HG03175 (cell line): Measurements from ENCODE around the gene CDPF1.
A peak's percentile ranks its signal among the peaks of the same experiment; 100 is the strongest.

ENCODE experiments used
- ATAC-seq: cut with Tn5 transposase; IDR thresholded peaks from one replicate; pipeline ENCODE4 v1.9.1; 2021; ENCODE audit warnings: mild to moderate bottlenecking, moderate library complexity; ENCODE audit not compliant: unreplicated experiment

Gene CDPF1

DNA sequence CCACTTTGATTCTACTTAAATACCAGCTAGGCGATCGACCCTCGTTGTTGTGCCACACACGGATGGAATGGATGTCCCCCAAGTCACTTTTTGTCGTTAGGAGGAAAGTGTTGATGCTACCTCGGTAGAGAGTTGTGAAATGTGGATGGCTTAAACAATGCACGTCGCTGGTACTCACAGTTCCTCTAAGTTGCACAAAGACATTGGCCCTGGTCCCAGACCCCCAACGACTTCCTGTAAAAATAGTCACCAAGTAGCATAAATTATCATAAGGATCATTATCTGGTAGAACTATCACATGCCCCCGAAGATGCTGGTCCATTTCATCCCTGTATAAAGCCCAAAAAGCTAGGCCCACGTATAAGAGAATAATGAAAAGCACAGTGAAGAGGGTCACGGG, 9.3 kb upstream of the CDPF1 start:
- no peak for ATAC-seq

DNA sequence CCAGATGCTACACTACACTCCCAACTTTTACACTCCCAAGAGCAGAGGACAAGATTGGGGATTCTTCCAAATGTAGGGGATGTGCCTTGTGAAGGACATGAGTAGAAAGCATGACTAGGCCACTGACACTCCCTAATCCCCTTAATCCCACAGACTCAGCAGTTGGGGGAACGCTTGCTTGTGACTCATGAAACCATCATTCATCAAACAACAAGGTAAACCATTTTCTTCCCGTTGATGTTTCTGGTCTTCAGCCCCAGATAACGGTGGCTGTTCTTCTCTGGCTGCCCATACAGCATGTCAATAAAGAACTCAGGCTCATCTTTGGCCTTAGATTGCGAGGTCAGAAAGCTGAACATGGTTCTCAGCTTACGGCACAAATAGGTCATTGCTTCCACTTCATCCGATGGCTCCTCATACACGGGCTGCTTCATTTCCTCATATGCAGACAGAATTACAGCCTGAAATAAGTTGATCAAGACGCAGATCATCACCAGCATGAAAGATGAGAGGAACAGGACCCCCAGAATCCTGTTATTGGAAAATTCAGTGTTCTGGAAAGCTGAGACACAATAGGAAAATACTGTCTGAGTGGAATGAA, 6.4 kb upstream of the CDPF1 start:
- no peak for ATAC-seq

DNA sequence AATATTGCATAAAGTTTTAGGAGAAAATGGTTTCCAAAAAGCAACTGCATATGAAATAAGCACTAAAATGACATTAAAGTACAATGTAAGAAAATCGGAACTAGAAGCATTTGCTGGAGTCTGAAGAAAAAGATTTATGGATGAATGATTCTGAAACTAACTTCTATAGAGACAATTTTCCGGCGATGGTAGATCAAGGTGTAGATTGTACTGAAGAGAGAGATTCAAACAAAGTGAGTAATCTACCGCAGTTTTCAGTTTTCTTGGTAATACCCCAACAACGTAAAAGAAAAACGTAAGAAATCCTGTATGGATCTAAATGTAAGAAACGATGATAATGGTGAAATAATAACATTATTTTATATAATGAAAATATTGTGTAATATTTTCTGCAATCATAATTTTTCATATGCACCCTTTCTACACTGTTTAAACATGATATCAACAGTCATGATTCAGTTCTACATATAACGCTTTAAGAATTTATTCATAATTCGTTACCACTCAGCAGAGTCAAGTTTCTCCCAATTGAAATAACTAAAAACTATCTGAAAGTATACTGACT, 1.8 kb upstream of the CDPF1 start:
- ATAC-seq, result no peak

DNA sequence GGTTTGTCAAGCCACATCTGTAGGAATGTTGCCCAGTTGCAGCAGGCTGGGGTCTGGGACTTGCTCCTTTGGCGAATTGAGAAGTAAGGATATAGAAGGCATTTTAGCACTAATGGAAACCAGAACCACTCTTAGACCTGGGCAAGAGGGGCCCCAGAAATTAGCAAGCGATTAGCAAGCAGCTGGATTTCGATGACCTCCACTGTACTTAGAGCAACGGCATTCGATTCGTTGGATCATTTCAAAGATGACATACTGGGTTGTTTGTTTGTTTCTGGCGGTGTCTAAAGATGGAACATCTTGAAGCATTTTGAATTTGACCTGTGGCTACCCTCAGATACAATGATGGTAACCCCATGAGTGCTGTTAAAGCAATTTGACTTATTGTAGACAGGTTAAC, 1.2 kb upstream of the CDPF1 start:
- no peak for ATAC-seq

GRCh38 chr22:46250783-46251125, 661 bp upstream of the CDPF1 start:
- ATAC-seq, result peak; percentile 11

DNA sequence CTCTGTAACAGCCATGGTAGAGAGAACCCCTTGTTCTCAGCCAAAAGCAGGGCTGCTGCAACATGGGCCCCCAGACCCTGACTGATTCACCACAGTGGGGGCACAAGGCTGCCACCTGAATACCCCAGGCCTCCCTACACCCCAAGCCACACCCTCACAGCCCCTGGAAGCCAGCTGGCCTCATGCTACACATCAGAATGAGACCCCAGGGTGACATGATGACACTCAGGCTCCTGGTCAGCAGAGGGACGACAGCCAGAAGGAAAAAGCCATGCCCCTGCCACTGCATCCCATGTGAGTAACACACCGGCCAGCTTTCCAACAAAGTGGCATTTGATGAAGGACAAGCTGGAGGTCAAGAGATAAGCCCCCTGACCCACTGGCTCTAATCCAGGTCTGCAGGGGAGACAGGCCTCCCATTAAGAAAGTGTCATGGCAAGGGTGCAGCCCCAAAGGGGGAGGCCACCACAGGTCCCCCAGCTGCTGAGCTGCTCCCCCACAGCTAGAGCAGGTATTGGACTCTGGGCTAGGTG, 2.6 kb downstream of the CDPF1 start:
- no peak for ATAC-seq

- no peak for ATAC-seq
Observed at GRCh38 chr22:46246178-46246577, 3.9 kb downstream of the CDPF1 start.

DNA sequence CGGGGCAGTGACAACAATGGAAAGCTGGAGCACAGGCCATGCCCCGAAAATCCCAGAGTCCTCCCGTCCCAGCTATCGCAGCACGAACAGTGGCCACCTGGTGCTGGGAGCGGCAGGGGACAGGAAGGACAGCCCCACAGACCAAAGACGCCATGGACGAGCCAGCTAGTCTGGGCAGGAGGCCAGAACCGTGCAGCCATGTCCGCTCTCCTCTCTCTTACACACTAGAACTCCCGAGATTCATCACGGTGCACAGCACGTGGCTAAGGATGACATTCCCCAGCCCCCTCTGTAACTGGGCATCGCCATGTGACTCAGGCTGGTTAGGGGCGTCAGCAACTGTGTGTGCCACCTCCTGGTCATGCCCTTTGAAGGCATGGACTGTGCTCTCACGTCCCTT, 4.6 kb downstream of the CDPF1 start:
- ATAC-seq, result no peak

- ATAC-seq, result no peak
Observed at GRCh38 chr22:46244771-46245170, 5.3 kb downstream of the CDPF1 start.

DNA sequence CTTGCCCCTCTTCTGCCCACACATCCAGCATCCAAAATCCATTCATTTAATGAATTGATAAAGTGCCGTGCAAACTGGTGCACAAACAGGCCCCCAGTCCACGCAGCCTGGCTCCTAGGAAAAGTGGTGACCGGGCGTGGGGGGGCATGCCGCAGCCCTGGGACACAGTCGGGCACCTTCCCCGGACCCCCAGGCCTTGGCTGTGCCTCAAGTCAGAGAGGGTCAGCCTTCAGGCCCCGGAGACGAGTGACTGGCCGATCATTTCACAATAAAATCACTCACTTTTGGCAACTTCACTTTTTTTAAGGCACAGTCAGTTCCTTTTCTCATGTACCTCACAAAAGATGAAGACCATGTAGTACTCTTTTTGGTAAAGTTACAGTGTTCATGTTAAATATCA, 8.0 kb downstream of the CDPF1 start:
- no peak for ATAC-seq

- ATAC-seq, result no peak
Observed at GRCh38 chr22:46241396-46242007, 8.6 kb downstream of the CDPF1 start.

GRCh38 chr22:46240907-46241306, 9.2 kb downstream of the CDPF1 start:
- no peak for ATAC-seq

- ATAC-seq, result no peak
Observed at GRCh38 chr22:46240506-46240905, 9.6 kb downstream of the CDPF1 start.

- no peak for ATAC-seq
Observed at GRCh38 chr22:46240073-46240472, 10.0 kb downstream of the CDPF1 start.

- ATAC-seq, result no peak
Observed at GRCh38 chr22:46239261-46240048, 10.6 kb downstream of the CDPF1 start.

DNA sequence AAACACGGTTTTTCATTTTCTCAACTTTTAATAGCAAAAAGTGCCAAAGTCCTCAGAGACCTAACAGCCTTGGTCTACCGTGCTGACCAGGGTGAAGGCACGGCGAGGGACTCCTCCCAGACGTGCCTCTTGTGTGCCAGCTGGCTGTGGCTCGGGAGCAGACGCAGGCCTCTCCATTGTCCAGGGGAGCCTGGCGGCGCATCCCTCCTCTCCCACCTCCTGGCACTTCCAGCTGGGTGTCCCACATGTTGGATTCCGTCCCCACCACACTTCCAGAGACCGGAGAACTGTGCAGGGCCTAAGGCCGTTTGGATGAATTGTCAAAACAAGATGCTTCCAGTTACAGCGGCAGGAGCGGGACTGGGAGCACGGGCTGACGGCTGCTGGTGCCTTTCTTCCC, 11.6 kb downstream of the CDPF1 start:
- no peak for ATAC-seq

DNA sequence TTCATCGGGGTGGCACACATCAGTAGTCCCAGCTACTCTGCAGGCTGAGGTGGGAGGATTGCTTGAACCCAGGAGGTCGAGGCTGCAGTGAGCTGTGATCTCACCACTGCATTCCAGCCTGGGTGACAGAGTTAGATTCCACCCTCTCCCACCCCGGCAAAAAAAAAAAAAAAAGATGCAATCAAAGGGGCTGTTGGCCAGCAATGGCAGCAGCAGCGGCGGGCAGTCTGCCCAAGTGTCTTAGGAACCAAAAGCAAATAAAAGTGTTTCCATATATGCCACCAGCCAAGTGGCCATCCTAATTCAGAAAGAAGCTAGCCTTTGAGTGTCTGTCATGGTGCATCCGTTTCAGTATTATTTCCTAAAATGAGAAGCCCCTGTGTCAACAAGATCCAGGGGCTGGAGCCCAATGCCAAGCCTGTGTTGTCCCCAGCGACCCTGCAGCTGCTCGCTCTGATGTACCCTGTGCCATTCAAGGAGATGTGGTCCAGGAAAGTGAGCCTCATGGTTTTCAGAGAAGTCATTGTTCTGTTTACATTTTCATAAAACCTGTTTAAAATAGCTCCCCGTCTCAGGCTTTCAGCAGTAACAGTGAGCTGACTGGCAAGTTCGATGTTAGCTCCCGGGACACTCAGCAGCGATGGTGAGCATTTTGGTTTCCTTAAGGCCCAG, 12.5 kb downstream of the CDPF1 start:
- ATAC-seq, result no peak

DNA sequence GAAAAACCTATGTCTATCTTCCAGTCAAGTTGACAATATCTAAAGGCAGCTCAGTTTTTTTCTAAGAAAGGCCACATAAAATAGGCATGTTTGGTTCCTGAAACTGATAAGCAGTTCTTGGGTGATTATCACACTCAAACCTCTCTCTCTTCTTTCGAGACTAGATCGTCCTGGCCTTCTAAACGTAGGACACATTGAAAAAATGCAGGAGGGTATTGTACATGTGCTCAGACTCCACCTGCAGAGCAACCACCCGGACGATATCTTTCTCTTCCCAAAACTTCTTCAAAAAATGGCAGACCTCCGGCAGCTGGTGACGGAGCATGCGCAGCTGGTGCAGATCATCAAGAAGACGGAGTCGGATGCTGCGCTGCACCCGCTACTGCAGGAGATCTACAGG, 15.1 kb downstream of the CDPF1 start:
- ATAC-seq, result no peak

DNA sequence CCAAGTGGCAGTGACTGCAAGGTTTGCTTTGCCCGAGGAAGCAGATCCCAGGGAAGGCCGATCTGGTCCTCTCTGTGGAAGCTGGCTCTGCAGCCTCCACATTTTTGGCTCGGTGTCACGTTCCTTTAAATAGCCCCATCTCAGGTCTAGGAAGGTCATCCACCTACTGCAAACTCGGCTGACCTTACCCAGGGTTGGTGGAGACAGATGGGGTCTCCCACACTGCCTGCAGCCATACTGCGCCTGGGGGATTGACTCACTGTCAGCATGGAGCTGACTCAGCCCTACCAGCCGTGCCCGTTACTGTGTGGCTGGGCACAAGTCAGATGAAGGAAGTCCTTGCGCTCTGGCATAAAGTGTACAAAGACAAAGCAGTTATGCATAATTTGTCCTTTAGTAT, 16.9 kb downstream of the CDPF1 start:
- no peak for ATAC-seq

DNA sequence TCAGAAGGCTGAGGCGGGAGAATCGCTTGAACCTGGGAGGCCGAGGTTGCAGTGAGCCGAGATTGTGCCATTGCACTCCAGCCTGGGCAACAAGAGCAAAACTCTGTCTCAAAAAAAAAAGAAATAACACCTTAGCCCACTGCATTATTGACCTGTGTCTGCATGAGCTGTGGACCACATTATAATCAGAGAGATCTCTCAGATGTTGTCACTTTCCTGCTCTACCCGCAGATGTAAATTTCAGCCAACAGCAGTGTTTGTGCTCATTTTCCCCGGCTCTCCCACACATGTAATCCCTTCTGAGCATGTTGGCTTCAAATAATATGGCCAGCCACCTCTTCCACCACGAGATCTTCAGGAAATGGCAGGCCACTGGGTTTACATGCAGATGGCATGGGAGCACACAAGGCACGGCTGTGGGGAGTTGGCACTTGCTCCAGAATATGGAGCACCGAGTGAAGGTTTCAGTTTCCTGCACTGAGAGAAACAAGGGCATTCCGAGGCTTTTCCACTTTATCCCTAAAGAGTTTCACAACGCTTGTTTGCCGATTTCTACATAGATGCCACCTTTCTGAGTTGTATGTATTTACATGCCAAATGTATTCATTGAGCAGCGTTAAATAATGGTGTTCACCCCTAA, 19.7 kb downstream of the CDPF1 start:
- ATAC-seq, result no peak

DNA sequence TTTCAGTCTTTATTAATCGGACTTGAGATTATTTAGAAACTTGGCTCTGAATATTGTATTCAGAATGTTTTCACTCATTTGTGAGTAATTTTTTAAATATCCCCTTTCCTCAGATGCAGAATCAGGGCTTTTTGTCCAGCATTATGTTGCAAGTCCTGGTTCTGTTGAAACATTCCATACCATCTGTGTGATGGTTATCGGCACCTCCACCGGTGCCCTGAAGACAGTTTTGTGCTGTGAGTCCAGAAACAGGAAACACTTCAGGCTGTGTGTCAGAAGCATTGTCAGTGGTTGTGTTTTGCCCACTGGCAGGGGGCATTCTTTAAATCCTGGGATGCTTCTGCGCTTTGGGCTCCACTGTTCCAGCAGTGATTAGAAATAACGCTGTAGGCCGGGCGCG, 20.4 kb downstream of the CDPF1 start:
- no peak for ATAC-seq
